IMR-90 (cell line): ENCODE results near the gene CHRM1. TPM values are rescaled to one million over a fixed set of nuclear protein-coding genes. Genes with fewer than 3 reads are reported as not detected.

Experiments
- ATAC-seq: fragments of 200-7000 bp; cut with Tn5 transposase; 2 replicates; pipeline ENCODE4 v1.9.1; 2020; ENCODE audit warnings: low read depth, mild to moderate bottlenecking, moderate library complexity
- BruUV-seq: library from RNA; stranded (reverse); fragments of 400-500 nt; replicated peaks from 2 replicates; lab custom pipeline; 2021; lab: Mats Ljungman, UMichigan
- CTCF ChIA-PET: fragments of 300-600 bp; formaldehyde crosslinking; extraction: SDS; loops from one replicate; lab custom pipeline; 2021; ENCODE audit warnings: antibody characterized with exemption; lab: Yijun Ruan, JAX
- POLR2A ChIA-PET: fragments of 300-600 bp; sonication (Branson Sonifier 250); formaldehyde crosslinking; loops from one replicate; lab custom pipeline; 2022; ENCODE audit warnings: antibody characterized with exemption; ENCODE audit not compliant: unreplicated experiment; lab: Charles Lee
- DNase-seq: peaks from one replicate; pipeline ENCODE4 v3.0.0; 2013
- H2AFZ ChIP-seq: replicated peaks from 2 replicates; pipeline ENCODE3; 2013; ENCODE audit warnings: low read length, mild to moderate bottlenecking; ENCODE audit not compliant: poor library complexity
- H2AK5ac ChIP-seq: 2 replicates; pipeline ENCODE4 v1.6.1; 2013; ENCODE audit warnings: low read depth, low read length, inconsistent platforms
- H2AK9ac ChIP-seq: replicated peaks from 2 replicates; pipeline ENCODE3; 2013; ENCODE audit warnings: mild to moderate bottlenecking, low read depth, low read length, moderate library complexity; ENCODE audit not compliant: poor library complexity
- H2BK120ac ChIP-seq: 2 replicates; pipeline ENCODE4 v1.6.1; 2013; ENCODE audit warnings: low read depth, low read length, inconsistent platforms
- H2BK15ac ChIP-seq: 3 replicates; pipeline ENCODE4 v1.6.1; 2013; ENCODE audit warnings: low read depth, low read length, inconsistent platforms
- H2BK20ac ChIP-seq: 2 replicates; pipeline ENCODE4 v1.6.1; 2013; ENCODE audit warnings: low read depth, mild to moderate bottlenecking, inconsistent platforms, low read length, moderate library complexity
- H2BK5ac ChIP-seq: 2 replicates; pipeline ENCODE4 v1.6.1; 2013; ENCODE audit warnings: mild to moderate bottlenecking, low read depth, low read length, inconsistent platforms; ENCODE audit not compliant: poor library complexity, severe bottlenecking
- H3K14ac ChIP-seq: replicated peaks from 2 replicates; pipeline ENCODE4 v1.6.1; 2013; ENCODE audit warnings: low read depth, low read length, inconsistent platforms
- H3K18ac ChIP-seq: 2 replicates; pipeline ENCODE4 v1.6.1; 2013; ENCODE audit warnings: low read depth, low read length, control low read depth
- H3K23ac ChIP-seq: 2 replicates; pipeline ENCODE4 v1.6.1; 2013; ENCODE audit warnings: low read depth, low read length, inconsistent platforms
- H3K27ac ChIP-seq: 2 replicates; pipeline ENCODE4 v1.5.1; 2013; ENCODE audit warnings: mild to moderate bottlenecking, control low read depth, low read length; ENCODE audit not compliant: insufficient read depth
- H3K27me3 ChIP-seq: 2 replicates; pipeline ENCODE4 v1.6.1; 2013; ENCODE audit warnings: low read length; ENCODE audit not compliant: control insufficient read depth, insufficient read depth
- H3K36me3 ChIP-seq: 2 replicates; pipeline ENCODE4 v1.6.1; 2013; ENCODE audit warnings: low read length, mixed read lengths; ENCODE audit not compliant: control insufficient read depth, insufficient read depth
- H3K4ac ChIP-seq: 2 replicates; pipeline ENCODE4 v1.6.1; 2013; ENCODE audit warnings: low read depth, low read length, inconsistent platforms
- H3K4me1 ChIP-seq: 2 replicates; pipeline ENCODE4 v1.6.1; 2013; ENCODE audit warnings: low read length, mixed read lengths; ENCODE audit not compliant: control insufficient read depth, insufficient read depth
- H3K4me2 ChIP-seq: 2 replicates; pipeline ENCODE4 v1.6.1; 2013; ENCODE audit warnings: low read depth, mild to moderate bottlenecking, control low read depth, low read length, moderate library complexity
- H3K4me3 ChIP-seq: 2 replicates; pipeline ENCODE4 v1.5.1; 2013; ENCODE audit warnings: low read depth, mild to moderate bottlenecking, control low read depth, low read length, moderate library complexity; ENCODE audit not compliant: insufficient read depth
- H3K56ac ChIP-seq: 2 replicates; pipeline ENCODE4 v1.6.1; 2013; ENCODE audit warnings: low read length, inconsistent platforms; ENCODE audit not compliant: insufficient read depth; ENCODE audit errors: extremely low read depth
- H3K79me1 ChIP-seq, 2 experiments: 2 replicates each; pipeline ENCODE4 v1.6.1; 2013; ENCODE audit warnings: low read length in 2 of 2, inconsistent platforms in 1 of 2, low read depth in 1 of 2
- H3K9ac ChIP-seq: 2 replicates; pipeline ENCODE4 v1.6.1; 2013; ENCODE audit warnings: low read depth, low read length, control low read depth
- H3K9me1 ChIP-seq: 2 replicates; pipeline ENCODE4 v1.6.1; 2013; ENCODE audit warnings: low read length, inconsistent platforms; ENCODE audit not compliant: insufficient read depth
- H3K9me3 ChIP-seq: 2 replicates; pipeline ENCODE4 v1.6.1; 2013; ENCODE audit warnings: low read length; ENCODE audit not compliant: control insufficient read depth, insufficient read depth
- H4K20me1 ChIP-seq: 2 replicates; pipeline ENCODE4 v1.6.1; 2013; ENCODE audit warnings: low read length, inconsistent platforms; ENCODE audit not compliant: insufficient read depth
- H4K5ac ChIP-seq: 2 replicates; pipeline ENCODE4 v1.6.1; 2013; ENCODE audit warnings: mild to moderate bottlenecking, low read depth, low read length, control low read depth
- H4K8ac ChIP-seq, 2 experiments: 2 replicates each; pipeline ENCODE4 v1.6.1; 2013; ENCODE audit warnings: low read depth in 2 of 2, low read length in 2 of 2, control low read depth in 1 of 2, inconsistent platforms in 1 of 2
- H4K91ac ChIP-seq: 2 replicates; pipeline ENCODE4 v1.6.1; 2013; ENCODE audit warnings: low read depth, low read length, inconsistent platforms; ENCODE audit not compliant: insufficient read depth
- MAFK ChIP-seq: IDR thresholded peaks from 2 replicates; pipeline ENCODE4 v1.6.1; 2012; ENCODE audit warnings: low read depth, low read length, improper control_type of control experiment
- RFX5 ChIP-seq: IDR thresholded peaks from 2 replicates; pipeline ENCODE4 v1.8.0; 2012; ENCODE audit warnings: low read depth, mild to moderate bottlenecking, low read length, moderate library complexity
- dilution Hi-C: fragments of 300-500 bp; cut with HindIII; formaldehyde crosslinking; loops from one replicate; pipeline ENCODE4 v1.14.3; 2018; ENCODE audit warnings: low sequenced_read_pairs; ENCODE audit not compliant: unreplicated experiment
- in situ Hi-C: fragments of 300-500 bp; cut with MboI; formaldehyde crosslinking; loops from 3 replicates; pipeline ENCODE4 v1.14.3; 2019; ENCODE audit warnings: low sequenced_read_pairs, inconsistent platforms, mixed read lengths
- intact Hi-C: fragments of 100-400 bp; cut with micrococcal nuclease; formaldehyde crosslinking; loops from 2 replicates; pipeline ENCODE4 v1.10.0; 2022
- polyA plus RNA-seq, 3 experiments: library from polyadenylated mRNA; depleted of rRNA; stranded (reverse); fragments of >200 nt; gene quantifications; 2 replicates each; pipeline ENCODE4 v1.2.3, GENCODE V29; 2012; ENCODE audit warnings: low replicate concordance in 1 of 3
- total RNA-seq: library from RNA; depleted of rRNA; stranded (reverse); fragments of >200 nt; gene quantifications from 2 replicates; pipeline ENCODE4 v1.2.3, GENCODE V29; 2012
- TF ChIP-seq, protein P1 (sequence below): fragments of 150-350 bp; IDR thresholded peaks from 2 replicates; pipeline ENCODE4 v1.6.1; 2016; ENCODE audit warnings: low read depth, mild to moderate bottlenecking, low read length, moderate library complexity, borderline replicate concordance

The CHRM1 gene
- total and polyA plus RNA-seq, 2 of the 4 experiments (the other 2 are of a cell fraction) = not detected

DNA sequence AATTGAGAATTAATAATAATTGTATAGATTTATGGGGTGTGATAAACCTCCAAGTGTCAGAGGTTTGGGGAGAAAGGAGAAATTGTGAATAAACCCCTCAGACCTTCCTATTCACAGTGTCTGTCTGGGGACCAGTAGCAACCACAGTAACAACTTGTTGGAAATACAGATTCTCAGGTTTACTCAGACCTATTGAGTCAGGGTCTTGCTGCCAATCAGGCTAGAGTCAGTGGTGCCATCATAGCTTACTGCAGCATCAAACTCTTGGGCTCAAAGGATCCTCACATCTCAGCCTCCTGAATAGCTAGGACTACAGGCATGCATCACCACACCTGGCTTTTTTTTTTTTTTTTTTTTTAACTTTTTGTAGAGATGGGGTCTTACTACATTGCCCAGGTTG, 23.1 kb downstream of the CHRM1 start:
- H3K18ac ChIP-seq = no peak overlapping the region
- ChIA-PET CTCF (no interaction called here), POLR2A (no interaction called here)
- H4K20me1 ChIP-seq = no peaks in the 10 kb centered on the region
- H3K56ac ChIP-seq = no peak overlapping the region
- H2AK5ac ChIP-seq = no peak overlapping the region
- no peaks in the 10 kb centered on the region for H3K79me1 ChIP-seq
- H3K9ac ChIP-seq = no peak overlapping the region
- no peak overlapping the region for H3K23ac ChIP-seq
- H2AFZ ChIP-seq = no peak overlapping the region
- no peaks in the 10 kb centered on the region; the same call in 1 of the 2 replicates for H3K4me1 ChIP-seq
- H3K27ac ChIP-seq = no peak overlapping the region
- H3K4me3 ChIP-seq = no peak overlapping the region
- no peak overlapping the region for H3K14ac ChIP-seq
- H2BK15ac ChIP-seq = no peak overlapping the region
- H4K91ac ChIP-seq = no peak overlapping the region
- H3K4me2 ChIP-seq = no peak overlapping the region
- intact Hi-C loops (no loop called here), in situ Hi-C loops (loop anchor here (25.0 kb wide), 1 partner anchor 764 kb away; the partner anchor contains the start of gene ATL3), dilution Hi-C loops (no loop called here)
- DNase-seq = no peak
- no peak overlapping the region for H3K4ac ChIP-seq
- no peak overlapping the region for H2BK120ac ChIP-seq
- H4K8ac ChIP-seq = no peak overlapping the region
- TF ChIP-seq, protein P1, sequence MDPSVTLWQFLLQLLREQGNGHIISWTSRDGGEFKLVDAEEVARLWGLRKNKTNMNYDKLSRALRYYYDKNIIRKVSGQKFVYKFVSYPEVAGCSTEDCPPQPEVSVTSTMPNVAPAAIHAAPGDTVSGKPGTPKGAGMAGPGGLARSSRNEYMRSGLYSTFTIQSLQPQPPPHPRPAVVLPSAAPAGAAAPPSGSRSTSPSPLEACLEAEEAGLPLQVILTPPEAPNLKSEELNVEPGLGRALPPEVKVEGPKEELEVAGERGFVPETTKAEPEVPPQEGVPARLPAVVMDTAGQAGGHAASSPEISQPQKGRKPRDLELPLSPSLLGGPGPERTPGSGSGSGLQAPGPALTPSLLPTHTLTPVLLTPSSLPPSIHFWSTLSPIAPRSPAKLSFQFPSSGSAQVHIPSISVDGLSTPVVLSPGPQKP = no peak
- TF ChIP-seq RFX5 = no peak
- no peak for TF ChIP-seq MAFK
- H2BK20ac ChIP-seq = no peak overlapping the region
- H3K36me3 ChIP-seq = no peaks in the 10 kb centered on the region
- no TSS peak for BruUV-seq
- H3K9me1 ChIP-seq = no peaks in the 10 kb centered on the region
- H2BK5ac ChIP-seq = no peak overlapping the region
- H2AK9ac ChIP-seq = no peak overlapping the region
- H3K9me3 ChIP-seq = no peaks in the 10 kb centered on the region
- H4K5ac ChIP-seq = no peak overlapping the region
- ATAC-seq = no peak
- peaks cover 10% of the 10 kb centered on the region; the same call in 1 of the 2 replicates for H3K27me3 ChIP-seq
